ENCODE data around the gene CACHD1.

- TF ChIP-seq, protein P1, sequence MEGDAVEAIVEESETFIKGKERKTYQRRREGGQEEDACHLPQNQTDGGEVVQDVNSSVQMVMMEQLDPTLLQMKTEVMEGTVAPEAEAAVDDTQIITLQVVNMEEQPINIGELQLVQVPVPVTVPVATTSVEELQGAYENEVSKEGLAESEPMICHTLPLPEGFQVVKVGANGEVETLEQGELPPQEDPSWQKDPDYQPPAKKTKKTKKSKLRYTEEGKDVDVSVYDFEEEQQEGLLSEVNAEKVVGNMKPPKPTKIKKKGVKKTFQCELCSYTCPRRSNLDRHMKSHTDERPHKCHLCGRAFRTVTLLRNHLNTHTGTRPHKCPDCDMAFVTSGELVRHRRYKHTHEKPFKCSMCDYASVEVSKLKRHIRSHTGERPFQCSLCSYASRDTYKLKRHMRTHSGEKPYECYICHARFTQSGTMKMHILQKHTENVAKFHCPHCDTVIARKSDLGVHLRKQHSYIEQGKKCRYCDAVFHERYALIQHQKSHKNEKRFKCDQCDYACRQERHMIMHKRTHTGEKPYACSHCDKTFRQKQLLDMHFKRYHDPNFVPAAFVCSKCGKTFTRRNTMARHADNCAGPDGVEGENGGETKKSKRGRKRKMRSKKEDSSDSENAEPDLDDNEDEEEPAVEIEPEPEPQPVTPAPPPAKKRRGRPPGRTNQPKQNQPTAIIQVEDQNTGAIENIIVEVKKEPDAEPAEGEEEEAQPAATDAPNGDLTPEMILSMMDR (IDR thresholded peaks at IDR 0.05 in 4 of 5, conservative IDR thresholded peaks at IDR 0.05 in 1 of 5) = no peak
- TF ChIP-seq POLR2A (IDR thresholded peaks at IDR 0.05) = no peak
These were observed 199.3 kb downstream of the CACHD1 start for GRCh38 chr1:64669098-64669675.

All from gastrocnemius medialis (tissue), 4 donors.